ENCODE results near the gene ARL6IP1.
"Not testable (repeated sequence)": the region's sequence is repeated elsewhere in the genome, so short reads cannot be mapped to it uniquely, and the experiment has no call there.

Gene ARL6IP1

DNA sequence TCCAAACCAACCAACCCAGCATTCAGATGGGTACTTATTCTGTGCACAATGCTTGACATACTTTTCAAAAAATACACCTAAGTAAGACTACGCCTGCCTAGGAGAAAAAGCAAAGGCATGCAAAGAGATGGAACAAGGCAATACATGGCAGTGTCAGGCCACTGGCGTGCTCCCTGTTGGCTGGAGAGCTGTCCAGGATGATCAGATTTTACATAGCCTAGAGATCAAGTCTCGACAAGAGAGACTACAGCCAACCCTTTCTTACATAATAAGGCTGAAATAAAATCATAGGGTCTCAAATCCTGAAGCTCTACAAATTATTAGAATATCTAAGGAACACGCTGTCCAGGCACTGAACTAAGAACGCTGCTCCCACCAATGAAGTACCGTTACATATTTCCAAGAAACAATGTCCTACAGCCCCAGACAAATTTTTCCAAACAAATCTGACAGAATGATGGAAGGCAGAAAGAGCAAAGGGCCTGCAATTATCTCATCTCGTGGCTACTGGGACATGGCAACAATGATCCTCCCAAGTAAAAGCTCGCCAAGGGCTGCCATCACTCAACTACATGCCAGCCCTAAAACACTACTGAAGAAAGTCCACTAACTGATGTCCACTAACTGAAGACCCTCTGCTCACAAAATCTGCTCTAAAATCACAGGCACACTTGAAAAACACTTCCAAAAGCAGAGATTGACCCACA lies 16.3 kb downstream of the ARL6IP1 start:
- no peak for DNase-seq (ENCODE audit: low spot score)
- no peak for TF ChIP-seq CTCF (IDR thresholded peaks at IDR 0.05; ENCODE audit: extremely low read depth, missing control alignments)

GRCh38 chr16:18783430-18784341 lies 17.7 kb downstream of the ARL6IP1 start:
- no peak for DNase-seq (ENCODE audit: low spot score)
- no peak for TF ChIP-seq CTCF (IDR thresholded peaks at IDR 0.05; ENCODE audit: extremely low read depth, missing control alignments)

DNA sequence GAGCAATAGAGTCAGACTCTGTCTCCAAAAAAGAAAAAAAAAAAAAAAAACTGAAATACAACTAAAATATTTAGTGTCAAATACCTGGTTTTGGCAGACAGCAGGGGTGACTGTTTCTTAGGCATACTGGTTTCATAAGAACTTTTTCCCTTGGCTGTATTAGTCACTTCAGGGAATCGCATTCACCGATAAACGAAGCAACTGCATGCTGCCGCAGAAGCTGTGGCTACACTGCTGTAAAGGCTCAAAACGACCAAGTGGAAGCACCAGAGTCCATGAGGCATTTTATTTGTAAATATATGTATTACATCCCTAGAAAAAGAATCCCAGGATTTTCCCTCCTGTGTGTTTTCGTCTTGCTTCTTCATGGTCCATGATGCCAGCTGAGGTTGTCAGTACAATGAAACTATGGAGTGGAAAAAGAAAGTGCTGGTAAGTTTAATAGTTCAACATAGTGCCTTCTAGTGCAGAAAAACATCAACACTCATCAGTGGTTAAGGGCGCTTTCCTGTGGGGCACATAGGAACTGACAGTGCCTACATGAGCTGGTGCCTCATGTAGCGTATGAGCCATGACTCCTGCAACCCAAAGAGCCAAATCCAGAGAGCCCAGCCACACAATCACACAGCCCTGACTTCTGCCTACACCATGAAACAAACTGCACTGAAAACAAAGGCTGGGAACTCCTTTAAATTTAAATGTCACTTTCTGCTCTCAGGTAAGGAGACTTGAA lies 18.5 kb downstream of the ARL6IP1 start:
- no peak for DNase-seq (ENCODE audit: low spot score)
- no peak for TF ChIP-seq CTCF (IDR thresholded peaks at IDR 0.05; ENCODE audit: extremely low read depth, missing control alignments)

GRCh38 chr16:18781232-18781631 lies 20.1 kb downstream of the ARL6IP1 start:
- not testable (repeated sequence) for DNase-seq (ENCODE audit: low spot score)

DNA sequence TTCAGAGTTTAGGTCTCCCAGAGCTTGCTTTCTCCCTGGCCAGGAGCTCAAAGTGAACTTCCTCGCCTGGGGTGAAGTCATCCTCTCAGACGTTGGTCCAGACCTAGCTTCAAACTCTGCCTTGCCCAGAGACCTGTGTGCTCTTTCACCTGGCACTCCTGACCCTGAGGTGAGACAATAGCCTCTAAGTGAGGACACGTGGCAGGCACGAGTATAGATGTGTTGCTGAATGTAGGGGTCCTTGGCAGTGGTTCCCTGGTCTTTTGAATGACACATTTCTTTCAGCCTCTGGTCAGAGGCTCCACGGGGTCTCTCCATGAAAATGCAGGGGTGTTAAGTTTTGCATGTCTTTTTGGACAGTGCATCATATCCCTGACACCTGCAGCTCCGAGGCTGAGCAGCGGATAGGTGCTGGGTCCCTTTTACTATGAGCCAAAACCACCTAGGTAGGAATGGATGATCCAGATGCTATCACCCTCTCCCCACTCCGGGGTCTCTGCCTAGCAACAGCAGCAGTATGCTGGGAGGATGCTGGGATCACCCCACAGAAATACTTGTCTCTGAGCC lies 20.8 kb downstream of the ARL6IP1 start:
- DNase-seq (ENCODE audit: low spot score) = not testable (repeated sequence)

GRCh38 chr16:18777664-18778063 lies 23.7 kb downstream of the ARL6IP1 start:
- DNase-seq (ENCODE audit: low spot score) = not testable (repeated sequence)

DNA sequence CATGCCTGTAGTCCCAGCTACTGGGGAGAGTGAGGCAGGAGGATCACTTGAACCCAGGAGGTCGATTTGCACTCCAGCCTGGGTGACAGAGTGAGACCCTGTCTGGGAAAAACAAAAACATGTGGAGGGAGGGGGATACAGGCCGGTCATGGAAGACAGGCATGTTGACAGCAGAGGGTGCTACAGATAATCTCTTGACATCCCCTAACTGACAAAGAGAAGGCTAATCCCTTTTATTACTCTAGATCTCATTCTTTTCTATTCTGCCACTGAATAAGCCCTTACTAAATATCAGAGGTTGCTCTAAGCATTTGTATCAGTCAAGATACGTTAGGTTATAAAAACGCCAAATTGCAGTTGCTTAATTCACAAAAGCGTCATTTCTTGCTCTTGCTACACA lies 25.0 kb downstream of the ARL6IP1 start:
- not testable (repeated sequence) for DNase-seq (ENCODE audit: low spot score)

GRCh38 chr16:18774651-18775050 lies 26.7 kb downstream of the ARL6IP1 start:
- not testable (repeated sequence) for DNase-seq (ENCODE audit: low spot score)

- DNase-seq (ENCODE audit: low spot score) = not testable (repeated sequence)
Measured at GRCh38 chr16:18772171-18772570, 29.2 kb downstream of the ARL6IP1 start.

DNA sequence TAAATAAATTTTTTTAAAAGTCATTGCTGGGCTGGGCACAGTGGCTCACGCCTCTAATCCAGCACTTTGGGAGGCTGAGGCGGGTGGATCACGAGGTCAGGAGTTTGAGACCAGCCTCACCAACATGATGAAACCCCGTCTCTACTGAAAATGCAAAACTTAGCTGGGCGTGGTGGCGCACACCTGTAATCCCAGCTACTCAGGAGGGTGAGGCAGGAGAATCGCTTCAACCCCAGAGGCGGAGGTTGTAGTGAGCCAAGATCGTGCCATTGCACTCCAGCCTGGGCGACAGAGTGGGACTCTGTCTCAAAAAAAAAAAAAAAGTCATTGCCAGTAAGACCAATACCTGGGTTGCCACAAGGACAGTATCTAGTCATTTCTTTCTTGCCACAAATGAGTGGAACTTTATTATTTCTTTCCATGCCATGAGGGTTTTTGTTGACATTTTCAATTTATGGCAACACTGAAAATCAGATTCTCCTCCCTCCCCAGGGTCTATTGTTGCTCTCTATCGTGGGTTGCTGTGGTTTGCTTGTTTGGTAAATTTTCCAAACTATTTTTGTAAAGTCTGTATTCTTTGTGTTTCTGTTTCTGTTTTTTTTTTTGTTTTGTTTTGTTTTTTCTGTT lies 30.9 kb downstream of the ARL6IP1 start:
- DNase-seq (ENCODE audit: low spot score) = not testable (repeated sequence)

GRCh38 chr16:18767217-18767616 lies 34.1 kb downstream of the ARL6IP1 start:
- DNase-seq (ENCODE audit: low spot score) = not testable (repeated sequence)

DNA sequence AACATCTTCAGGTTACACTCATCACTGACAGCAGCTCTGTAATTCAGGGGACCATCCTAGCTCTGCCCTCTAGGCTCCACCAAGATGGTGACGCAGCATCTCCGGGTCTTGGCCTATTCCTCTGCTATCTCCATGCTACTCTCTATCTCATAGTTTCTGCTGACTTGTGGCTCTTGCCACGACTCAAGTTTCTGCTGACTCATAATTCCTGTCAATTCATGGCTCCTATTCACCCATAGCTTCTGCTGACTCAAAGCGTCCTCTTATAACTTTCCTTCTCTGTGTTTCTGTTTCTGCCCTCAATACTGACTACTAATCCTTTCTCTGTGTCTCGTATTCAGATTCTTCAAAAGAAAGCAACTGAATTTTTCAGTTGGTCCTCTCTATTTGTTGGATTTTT lies 38.6 kb downstream of the ARL6IP1 start:
- not testable (repeated sequence) for DNase-seq (ENCODE audit: low spot score)
